Immature natural killer cell (primary cell): ENCODE data around the gene SH3GLB1. TPM values are rescaled to one million over a fixed set of nuclear protein-coding genes. Genes with fewer than 3 reads are reported as not detected.

ENCODE experiments used
- DNase-seq, 3 donors: peaks; one replicate each; pipeline ENCODE4 v3.0.0; 2022; ENCODE audit warnings: mixed read lengths in 1 of 3
- H3K27ac Mint-ChIP-seq, 6 donors: one replicate each; pipeline ENCODE4 v1.8.0; 2020; ENCODE audit warnings: mixed read lengths in 6 of 6, mild to moderate bottlenecking in 5 of 6, inconsistent platforms in 4 of 6, moderate library complexity in 3 of 6
- H3K27me3 Mint-ChIP-seq, 3 donors: one replicate each; pipeline ENCODE4 v1.8.0; 2020 to 2021; ENCODE audit warnings: low read depth in 3 of 3, mild to moderate bottlenecking in 3 of 3, mixed read lengths in 3 of 3, moderate library complexity in 3 of 3, inconsistent platforms in 1 of 3
- H3K36me3 Mint-ChIP-seq, 3 donors: one replicate each; pipeline ENCODE4 v1.8.0; 2020; ENCODE audit warnings: mixed read lengths in 3 of 3, inconsistent platforms in 2 of 3, mild to moderate bottlenecking in 2 of 3
- H3K4me1 Mint-ChIP-seq, 2 donors: one replicate each; pipeline ENCODE4 v1.8.0; 2020; ENCODE audit warnings: inconsistent platforms in 2 of 2, mild to moderate bottlenecking in 2 of 2, mixed read lengths in 2 of 2, moderate library complexity in 1 of 2
- H3K4me3 Mint-ChIP-seq, 5 donors: one replicate each; pipeline ENCODE4 v1.8.0; 2020; ENCODE audit warnings: mild to moderate bottlenecking in 5 of 5, mixed read lengths in 5 of 5, inconsistent platforms in 3 of 5, moderate library complexity in 3 of 5
- H3K9me3 Mint-ChIP-seq, 6 donors: one replicate each; pipeline ENCODE4 v1.8.0; 2020; ENCODE audit warnings: mild to moderate bottlenecking in 6 of 6, mixed read lengths in 6 of 6, inconsistent platforms in 4 of 6, moderate library complexity in 3 of 6
- polyA plus RNA-seq, 3 donors: library from polyadenylated mRNA; unstranded; fragments of 300-500 nt; fragmentation: Illumina TruSeq; gene quantifications; one replicate each; pipeline ENCODE4 v1.2.3, GENCODE V29; 2021

The SH3GLB1 gene
- polyA plus RNA-seq, 3 donors from 2014 or later, result 75.3 to 92.6 (median 86.4) TPM

- Mint-ChIP-seq H3K4me1 (peaks cover 54 to 86% of the 10 kb centered on the region in 2 donors), H3K36me3 (peaks cover 0 to 6% (median 6%) of the 10 kb centered on the region in 3 donors), H3K9me3 (no peaks in the 10 kb centered on the region), H3K4me3 (peak overlapping the region; percentile 98 to 100 (median 100)), H3K27me3 (peaks cover 7 to 16% (median 12%) of the 10 kb centered on the region in 3 donors), H3K27ac (peak overlapping the region; percentile 97 to 100 (median 99))
- no peak for DNase-seq
Observed at GRCh38 chr1:86706018-86706635, 1.8 kb downstream of the SH3GLB1 start.

GRCh38 chr1:86708920-86709319 is 4.5 kb downstream of the SH3GLB1 start:
- H3K9me3 Mint-ChIP-seq, result no peaks in the 10 kb centered on the region
- DNase-seq, result no peak
- peak overlapping the region; percentile 1 to 62 (median 46) for H3K27ac Mint-ChIP-seq
- H3K4me1 Mint-ChIP-seq, result peaks cover 51 to 88% of the 10 kb centered on the region in 2 donors
- peaks cover 0 to 6% (median 6%) of the 10 kb centered on the region in 3 donors for H3K36me3 Mint-ChIP-seq
- peaks cover 6 to 16% (median 10%) of the 10 kb centered on the region in 3 donors for H3K27me3 Mint-ChIP-seq
- peak overlapping the region in 2 of 5 donors; percentile 51 for H3K4me3 Mint-ChIP-seq

- Mint-ChIP-seq H3K27me3 (peaks cover 0 to under 1% (median 0%) of the 10 kb centered on the region in 3 donors), H3K36me3 (peaks cover 0 to 5% (median 2%) of the 10 kb centered on the region in 3 donors), H3K4me3 (no peak overlapping the region), H3K4me1 (peaks cover 58 to 95% of the 10 kb centered on the region in 2 donors), H3K9me3 (no peaks in the 10 kb centered on the region), H3K27ac (peak overlapping the region in 2 of 6 donors; percentile 11 to 74)
- no peak for DNase-seq
Observed at GRCh38 chr1:86712088-86712860, 7.9 kb downstream of the SH3GLB1 start.

- no peaks in the 10 kb centered on the region for H3K27me3 Mint-ChIP-seq
- H3K4me3 Mint-ChIP-seq, result peak overlapping the region in 1 of 5 donors; percentile 30
- peaks cover 0 to 3% (median 0%) of the 10 kb centered on the region in 3 donors for H3K36me3 Mint-ChIP-seq
- peak overlapping the region in 3 of 6 donors; percentile 37 to 73 (median 64) for H3K27ac Mint-ChIP-seq
- H3K9me3 Mint-ChIP-seq, result no peaks in the 10 kb centered on the region
- peaks cover 54 to 93% of the 10 kb centered on the region in 2 donors for H3K4me1 Mint-ChIP-seq
- DNase-seq, result no peak
Observed at GRCh38 chr1:86713477-86713876, 9.1 kb downstream of the SH3GLB1 start.

GRCh38 chr1:86714159-86714558 is 9.8 kb downstream of the SH3GLB1 start:
- peaks cover 0 to 6% (median 3%) of the 10 kb centered on the region in 3 donors for H3K36me3 Mint-ChIP-seq
- DNase-seq, result no peak
- peak overlapping the region in 5 of 6 donors; percentile 19 to 81 (median 64) for H3K27ac Mint-ChIP-seq
- peaks cover 53 to 93% of the 10 kb centered on the region in 2 donors for H3K4me1 Mint-ChIP-seq
- no peaks in the 10 kb centered on the region for H3K9me3 Mint-ChIP-seq
- peak overlapping the region in 1 of 5 donors; percentile 0 for H3K4me3 Mint-ChIP-seq
- H3K27me3 Mint-ChIP-seq, result no peaks in the 10 kb centered on the region

- H3K36me3 Mint-ChIP-seq, result peaks cover 0 to 6% (median 3%) of the 10 kb centered on the region in 3 donors
- H3K9me3 Mint-ChIP-seq, result no peaks in the 10 kb centered on the region
- no peaks in the 10 kb centered on the region for H3K27me3 Mint-ChIP-seq
- DNase-seq, result no peak
- H3K4me1 Mint-ChIP-seq, result peaks cover 49 to 92% of the 10 kb centered on the region in 2 donors
- H3K4me3 Mint-ChIP-seq, result peak overlapping the region in 2 of 5 donors; percentile 0 to 36
- peak overlapping the region; percentile 3 to 81 (median 39) for H3K27ac Mint-ChIP-seq
Observed at GRCh38 chr1:86714561-86715244, 10.3 kb downstream of the SH3GLB1 start.

GRCh38 chr1:86718786-86719185 is 14.4 kb downstream of the SH3GLB1 start:
- H3K4me3 Mint-ChIP-seq, result no peak overlapping the region
- H3K27me3 Mint-ChIP-seq, result no peaks in the 10 kb centered on the region
- no peak for DNase-seq
- peak overlapping the region in 1 of 6 donors; percentile 20 for H3K27ac Mint-ChIP-seq
- peaks cover 0 to 14% (median 8%) of the 10 kb centered on the region in 3 donors for H3K36me3 Mint-ChIP-seq
- H3K9me3 Mint-ChIP-seq, result no peaks in the 10 kb centered on the region
- peaks cover 39 to 69% of the 10 kb centered on the region in 2 donors for H3K4me1 Mint-ChIP-seq

- Mint-ChIP-seq H3K9me3 (no peaks in the 10 kb centered on the region), H3K27ac (peak overlapping the region in 3 of 6 donors; percentile 4 to 44 (median 23)), H3K4me1 (peaks cover 6 to 37% of the 10 kb centered on the region in 2 donors), H3K27me3 (peaks cover 0 to 3% (median 0%) of the 10 kb centered on the region in 3 donors), H3K36me3 (peaks cover 8 to 30% (median 20%) of the 10 kb centered on the region in 3 donors), H3K4me3 (no peak overlapping the region)
- no peak for DNase-seq
Observed at GRCh38 chr1:86731416-86731815, 27.0 kb downstream of the SH3GLB1 start.

- Mint-ChIP-seq H3K4me1 (peaks cover 8 to 29% of the 10 kb centered on the region in 2 donors), H3K36me3 (peaks cover 12 to 29% (median 23%) of the 10 kb centered on the region in 3 donors), H3K27ac (peak overlapping the region in 5 of 6 donors; percentile 20 to 50 (median 28))
Observed at GRCh38 chr1:86733340-86733739, 29.0 kb downstream of the SH3GLB1 start.

GRCh38 chr1:86739648-86740509 is 35.5 kb downstream of the SH3GLB1 start:
- H3K9me3 Mint-ChIP-seq, result no peaks in the 10 kb centered on the region
- H3K27ac Mint-ChIP-seq, result no peak overlapping the region
- H3K27me3 Mint-ChIP-seq, result peaks cover 0 to 5% (median 0%) of the 10 kb centered on the region in 3 donors
- peaks cover 5 to 12% of the 10 kb centered on the region in 2 donors for H3K4me1 Mint-ChIP-seq
- peaks cover 12 to 30% (median 26%) of the 10 kb centered on the region in 3 donors for H3K36me3 Mint-ChIP-seq
- DNase-seq, result peak; percentile 24 to 38 (median 25)
- no peak overlapping the region for H3K4me3 Mint-ChIP-seq

More at GRCh38 chr1:86733340-86733739, 29.0 kb downstream of the SH3GLB1 start:
- Mint-ChIP-seq H3K4me3 (no peak overlapping the region), H3K27me3 (peaks cover 0 to 4% (median 0%) of the 10 kb centered on the region in 3 donors), H3K9me3 (no peaks in the 10 kb centered on the region)
- no peak for DNase-seq

- Mint-ChIP-seq H3K36me3 (peaks cover 9 to 23% (median 17%) of the 10 kb centered on the region in 3 donors), H3K4me1 (peaks cover 5 to 8% of the 10 kb centered on the region in 2 donors), H3K27me3 (peaks cover 0 to 4% (median 0%) of the 10 kb centered on the region in 3 donors), H3K27ac (no peak overlapping the region), H3K4me3 (no peak overlapping the region), H3K9me3 (no peaks in the 10 kb centered on the region)
- DNase-seq, result peak; percentile 15 to 34 (median 31)
Observed at GRCh38 chr1:86741947-86742572, 37.7 kb downstream of the SH3GLB1 start.

- no peak for DNase-seq
- peaks cover 0 to 3% (median 0%) of the 10 kb centered on the region in 3 donors for H3K27me3 Mint-ChIP-seq
- H3K27ac Mint-ChIP-seq, result no peak overlapping the region
- H3K36me3 Mint-ChIP-seq, result peaks cover 4 to 17% (median 12%) of the 10 kb centered on the region in 3 donors
- H3K4me3 Mint-ChIP-seq, result no peak overlapping the region
- H3K9me3 Mint-ChIP-seq, result no peaks in the 10 kb centered on the region
- H3K4me1 Mint-ChIP-seq, result no peaks in the 10 kb centered on the region
Observed at GRCh38 chr1:86747304-86747703, 42.9 kb downstream of the SH3GLB1 start.
